Epidermal melanocyte (primary cell): ENCODE results near the gene NUDCD3.
"Not testable (repeated sequence)": the region's sequence is repeated elsewhere in the genome, so short reads cannot be mapped to it uniquely, and the experiment has no call there.

ENCODE experiments used
- DNase-seq: peaks from one replicate; pipeline ENCODE4 v3.0.0; 2011; ENCODE audit warnings: low spot score; ENCODE audit not compliant: insufficient read length

Gene NUDCD3

GRCh38 chr7:44518761-44519160 lies 28.3 kb upstream of the NUDCD3 start:
- no peak for DNase-seq

GRCh38 chr7:44517175-44517574 lies 26.7 kb upstream of the NUDCD3 start:
- DNase-seq = no peak

- DNase-seq = no peak
Measured at GRCh38 chr7:44515590-44516268, 25.3 kb upstream of the NUDCD3 start.

GRCh38 chr7:44512736-44513135 lies 22.3 kb upstream of the NUDCD3 start:
- no peak for DNase-seq

GRCh38 chr7:44511863-44512468 lies 21.5 kb upstream of the NUDCD3 start:
- no peak for DNase-seq

- no peak for DNase-seq
Measured at GRCh38 chr7:44511236-44511635, 20.8 kb upstream of the NUDCD3 start.

GRCh38 chr7:44508328-44509030 lies 18.0 kb upstream of the NUDCD3 start:
- no peak for DNase-seq

- not testable (repeated sequence) for DNase-seq
Measured at GRCh38 chr7:44506592-44507288, 16.3 kb upstream of the NUDCD3 start.

- no peak for DNase-seq
Measured at GRCh38 chr7:44505595-44505994, 15.1 kb upstream of the NUDCD3 start.

GRCh38 chr7:44498230-44498954 lies 7.9 kb upstream of the NUDCD3 start:
- no peak for DNase-seq

- no peak for DNase-seq
Measured at GRCh38 chr7:44497155-44498027, 6.9 kb upstream of the NUDCD3 start.

GRCh38 chr7:44496385-44496784 lies 5.9 kb upstream of the NUDCD3 start:
- DNase-seq = no peak

- DNase-seq = no peak
Measured at GRCh38 chr7:44494960-44495359, 4.5 kb upstream of the NUDCD3 start.

- DNase-seq = no peak
Measured at GRCh38 chr7:44491229-44491628, 771 bp upstream of the NUDCD3 start.

GRCh38 chr7:44489955-44490350 lies 505 bp downstream of the NUDCD3 start:
- DNase-seq = no peak

- no peak for DNase-seq
Measured at GRCh38 chr7:44488955-44489354, 1.5 kb downstream of the NUDCD3 start.

- no peak for DNase-seq
Measured at GRCh38 chr7:44486693-44487092, 3.8 kb downstream of the NUDCD3 start.

- no peak for DNase-seq
Measured at GRCh38 chr7:44486001-44486400, 4.5 kb downstream of the NUDCD3 start.

GRCh38 chr7:44484482-44485313 lies 5.8 kb downstream of the NUDCD3 start:
- no peak for DNase-seq
